Posterior cingulate gyrus (tissue), 11 donors: ENCODE measurements around the gene BTRC.

ENCODE experiments used
- DNase-seq, 10 donors: peaks; one replicate each; pipeline versions ENCODE4 v3.0.0 to v3.0.0-alpha.2; 2020 to 2021; ENCODE audit warnings: mixed read lengths in 3 of 10
- intact Hi-C: fragments of 100-400 bp; cut with DNase I; formaldehyde crosslinking; loops from one replicate; pipeline ENCODE4 v1.15.1; 2023

BTRC gene

GRCh38 chr10:101504438-101504837 lies 150.5 kb downstream of the BTRC start:
- DNase-seq: no peak
- intact Hi-C loops: no loop called here

- intact Hi-C loops: no loop called here
- DNase-seq: no peak
Observed at GRCh38 chr10:101506829-101507661, 153.1 kb downstream of the BTRC start.

GRCh38 chr10:101507828-101508227 lies 153.9 kb downstream of the BTRC start:
- no peak for DNase-seq
- intact Hi-C loops: no loop called here

GRCh38 chr10:101511938-101512337 lies 158.0 kb downstream of the BTRC start:
- no peak for DNase-seq
- intact Hi-C loops: no loop called here

- intact Hi-C loops: no loop called here
- DNase-seq: no peak
Observed at GRCh38 chr10:101512738-101513137, 158.8 kb downstream of the BTRC start.

GRCh38 chr10:101513733-101514132 lies 159.8 kb downstream of the BTRC start:
- DNase-seq: no peak
- intact Hi-C loops: no loop called here

- DNase-seq: peak in 1 of 10 donors; percentile 19
Observed at GRCh38 chr10:101525848-101526247, 171.9 kb downstream of the BTRC start.

GRCh38 chr10:101529207-101529606 lies 175.2 kb downstream of the BTRC start:
- no peak for DNase-seq
- intact Hi-C loops: no loop called here

More at GRCh38 chr10:101525848-101526247, 171.9 kb downstream of the BTRC start:
- intact Hi-C loops: no loop called here

- intact Hi-C loops: no loop called here
- DNase-seq: peak in 1 of 10 donors; percentile 22
Observed at GRCh38 chr10:101529725-101530553, 176.0 kb downstream of the BTRC start.

GRCh38 chr10:101535949-101536348 lies 182.0 kb downstream of the BTRC start:
- intact Hi-C loops: no loop called here
- no peak for DNase-seq

GRCh38 chr10:101536800-101537199 lies 182.8 kb downstream of the BTRC start:
- intact Hi-C loops: no loop called here
- no peak for DNase-seq

GRCh38 chr10:101538446-101538845 lies 184.5 kb downstream of the BTRC start:
- intact Hi-C loops: no loop called here
- DNase-seq: no peak

- DNase-seq: no peak
- intact Hi-C loops: no loop called here
Observed at GRCh38 chr10:101545898-101546297, 191.9 kb downstream of the BTRC start.

GRCh38 chr10:101550965-101551364 lies 197.0 kb downstream of the BTRC start:
- no peak for DNase-seq
- intact Hi-C loops: no loop called here

- DNase-seq: no peak
- intact Hi-C loops: no loop called here
Observed at GRCh38 chr10:101552442-101552841, 198.5 kb downstream of the BTRC start.

- no peak for DNase-seq
- intact Hi-C loops: no loop called here
Observed at GRCh38 chr10:101557541-101557940, 203.6 kb downstream of the BTRC start.

- no peak for DNase-seq
- intact Hi-C loops: no loop called here
Observed at GRCh38 chr10:101558204-101558603, 204.2 kb downstream of the BTRC start.

- DNase-seq: no peak
- intact Hi-C loops: no loop called here
Observed at GRCh38 chr10:101558671-101559595, 205.0 kb downstream of the BTRC start.

GRCh38 chr10:101559596-101560297 lies 205.8 kb downstream of the BTRC start:
- peak in 1 of 10 donors; percentile 71 for DNase-seq
- intact Hi-C loops: loop anchor here (10.0 kb wide), 1 partner anchor 65 kb away; no protein-coding TSS in a partner anchor
